ENCODE measurements around the gene RXFP2. TPM values are rescaled to one million over a fixed set of nuclear protein-coding genes. Genes with fewer than 3 reads are reported as not detected.

The RXFP2 gene
- total and polyA plus RNA-seq, 2 donors from 2014 or later, result 0.09 TPM; not detected in 1

GRCh38 chr13:31761951-31762350, 22.6 kb downstream of the RXFP2 start:
- no peak overlapping the region for H3K9ac ChIP-seq (ENCODE audit: low read length in 3 of 3)
- no peaks in the 10 kb centered on the region for H3K36me3 ChIP-seq (ENCODE audit: control insufficient read depth in 2 of 3, insufficient read depth in 3 of 3, low read length in 3 of 3)
- intact Hi-C loops (cut with DNase I), result no loop called here
- no peak overlapping the region for H3K27ac ChIP-seq (ENCODE audit: low read depth in 2 of 2, low read length in 2 of 2)
- FAIRE-seq (no peak), DNase-seq (no peak)
- no peaks in the 10 kb centered on the region for H3K4me1 ChIP-seq (ENCODE audit: control insufficient read depth in 2 of 3, insufficient read depth in 2 of 3, low read depth in 1 of 3, low read length in 3 of 3)
- H3K9me3 ChIP-seq (ENCODE audit: control insufficient read depth in 2 of 3, insufficient read depth in 1 of 3, low read length in 3 of 3), result no peaks in the 10 kb centered on the region
- TF ChIP-seq CTCF (IDR thresholded peaks at IDR 0.05; ENCODE audit: borderline replicate concordance, extremely low read depth, insufficient read depth), result no peak
- no peaks in the 10 kb centered on the region for H3K27me3 ChIP-seq (ENCODE audit: control insufficient read depth, insufficient read depth, low read length)
- no peak overlapping the region for H3K4me3 ChIP-seq (ENCODE audit: low read length in 3 of 3)

- intact Hi-C loops (cut with DNase I), result no loop called here
- Histone ChIP-seq H3K9ac (ENCODE audit: low read length in 3 of 3) (no peak overlapping the region), H3K4me3 (ENCODE audit: low read length in 3 of 3) (no peak overlapping the region), H3K9me3 (ENCODE audit: control insufficient read depth in 2 of 3, insufficient read depth in 1 of 3, low read length in 3 of 3) (no peaks in the 10 kb centered on the region), H3K4me1 (ENCODE audit: control insufficient read depth in 2 of 3, insufficient read depth in 2 of 3, low read depth in 1 of 3, low read length in 3 of 3) (no peaks in the 10 kb centered on the region), H3K36me3 (ENCODE audit: control insufficient read depth in 2 of 3, insufficient read depth in 3 of 3, low read length in 3 of 3) (no peaks in the 10 kb centered on the region), H3K27ac (ENCODE audit: low read depth in 2 of 2, low read length in 2 of 2) (no peak overlapping the region), H3K27me3 (ENCODE audit: control insufficient read depth, insufficient read depth, low read length) (no peaks in the 10 kb centered on the region)
- no peak for TF ChIP-seq CTCF (IDR thresholded peaks at IDR 0.05; ENCODE audit: borderline replicate concordance, extremely low read depth, insufficient read depth)
- no peak for DNase-seq
- FAIRE-seq, result no peak
These were observed 25.2 kb downstream of the RXFP2 start for GRCh38 chr13:31764556-31764955.

- FAIRE-seq (no peak), DNase-seq (no peak)
- no peaks in the 10 kb centered on the region for H3K27me3 ChIP-seq (ENCODE audit: control insufficient read depth, insufficient read depth, low read length)
- no peaks in the 10 kb centered on the region for H3K36me3 ChIP-seq (ENCODE audit: control insufficient read depth in 2 of 3, insufficient read depth in 3 of 3, low read length in 3 of 3)
- H3K4me1 ChIP-seq (ENCODE audit: control insufficient read depth in 2 of 3, insufficient read depth in 2 of 3, low read depth in 1 of 3, low read length in 3 of 3), result no peaks in the 10 kb centered on the region
- no peak overlapping the region for H3K4me3 ChIP-seq (ENCODE audit: low read length in 3 of 3)
- intact Hi-C loops (cut with DNase I), result no loop called here
- TF ChIP-seq CTCF (IDR thresholded peaks at IDR 0.05; ENCODE audit: borderline replicate concordance, extremely low read depth, insufficient read depth), result no peak
- H3K27ac ChIP-seq (ENCODE audit: low read depth in 2 of 2, low read length in 2 of 2), result no peak overlapping the region
- H3K9me3 ChIP-seq (ENCODE audit: control insufficient read depth in 2 of 3, insufficient read depth in 1 of 3, low read length in 3 of 3), result no peaks in the 10 kb centered on the region
- no peak overlapping the region for H3K9ac ChIP-seq (ENCODE audit: low read length in 3 of 3)
These were observed 25.9 kb downstream of the RXFP2 start for GRCh38 chr13:31765138-31765785.

Measured in kidney (tissue), 14 donors.